Skeletal muscle tissue (tissue), 4 donors: ENCODE data around the gene LEPR. TPM values are rescaled to one million over a fixed set of nuclear protein-coding genes. Genes with fewer than 3 reads are reported as not detected.

ENCODE experiments used
- H3K27ac ChIP-seq: one replicate; pipeline ENCODE4 v1.7.0; 2013; ENCODE audit warnings: mild to moderate bottlenecking, low read depth, low read length, inconsistent platforms
- H3K27me3 ChIP-seq, 3 donors: one replicate each; pipeline ENCODE4 v1.7.0; 2013; ENCODE audit warnings: low read length in 3 of 3; ENCODE audit not compliant: control insufficient read depth in 3 of 3, insufficient read depth in 3 of 3
- H3K36me3 ChIP-seq, 3 donors: one replicate each; pipeline ENCODE4 v1.7.0; 2013; ENCODE audit warnings: low read length in 3 of 3; ENCODE audit not compliant: control insufficient read depth in 3 of 3, insufficient read depth in 3 of 3
- H3K4me1 ChIP-seq, 3 donors: one replicate each; pipeline ENCODE4 v1.7.0; 2013; ENCODE audit warnings: low read length in 3 of 3, mild to moderate bottlenecking in 3 of 3; ENCODE audit not compliant: control insufficient read depth in 3 of 3, insufficient read depth in 3 of 3
- H3K4me3 ChIP-seq, 3 donors: one replicate each; pipeline ENCODE4 v1.7.0; 2013; ENCODE audit warnings: low read length in 3 of 3
- H3K9ac ChIP-seq, 3 donors: one replicate each; pipeline ENCODE4 v1.7.0; 2013; ENCODE audit warnings: low read length in 3 of 3, mild to moderate bottlenecking in 3 of 3, moderate library complexity in 2 of 3, low read depth in 1 of 3
- H3K9me3 ChIP-seq, 3 donors: one replicate each; pipeline ENCODE4 v1.7.0; 2013; ENCODE audit warnings: low read length in 3 of 3; ENCODE audit not compliant: control insufficient read depth in 3 of 3
- total RNA-seq: library from RNA; depleted of rRNA; stranded (reverse); fragments of >200 nt; gene quantifications from one replicate; pipeline ENCODE4 v1.2.3, GENCODE V29; 2014
- donor health status: Osteomylitis.

The LEPR gene
- total RNA-seq, 1 donor from 2014 or later: 11.0 TPM

DNA sequence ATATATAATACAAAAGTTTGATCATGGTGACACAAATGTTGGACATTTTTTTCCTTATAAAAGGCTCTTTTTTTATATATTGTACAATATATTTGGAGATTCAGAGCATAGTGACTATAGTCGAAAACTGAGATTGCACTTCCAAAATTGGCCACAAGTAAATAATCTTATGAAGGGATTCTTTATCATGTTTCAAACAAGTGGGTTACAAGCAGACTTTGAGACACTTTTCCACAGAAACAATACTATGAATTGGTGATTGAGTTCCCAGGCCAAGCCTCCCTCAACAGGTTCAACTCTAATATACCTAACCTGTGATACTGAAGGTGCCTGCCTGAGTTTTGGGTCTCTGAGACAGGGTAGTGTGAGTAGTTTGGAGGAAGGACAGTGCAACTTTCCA lies 13.8 kb downstream of the LEPR start:
- Histone ChIP-seq H3K27ac (no peak overlapping the region), H3K36me3 (peaks cover 2 to 12% (median 6%) of the 10 kb centered on the region in 3 donors), H3K4me1 (no peaks in the 10 kb centered on the region)

DNA sequence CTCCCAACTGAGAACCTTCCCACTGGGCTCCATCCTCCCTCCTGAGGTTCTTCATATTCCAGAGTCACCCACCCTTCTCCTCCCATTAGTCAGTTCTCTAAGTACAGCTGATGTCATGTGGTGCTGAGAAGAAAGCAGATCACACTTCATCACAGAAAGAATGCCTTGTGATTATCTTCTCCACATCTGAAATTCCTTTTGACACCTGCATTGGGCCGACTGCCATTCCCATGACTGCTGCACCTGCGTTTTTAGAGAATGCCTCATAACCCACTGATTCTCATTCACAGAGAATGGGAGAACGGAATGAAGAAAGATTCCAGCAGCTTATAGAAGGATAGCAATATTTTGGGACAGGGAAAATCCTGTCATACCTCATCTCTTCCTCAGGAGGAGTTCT lies 14.3 kb downstream of the LEPR start:
- Histone ChIP-seq H3K9ac (no peak overlapping the region), H3K4me1 (no peaks in the 10 kb centered on the region), H3K4me3 (no peak overlapping the region), H3K27ac (no peak overlapping the region), H3K27me3 (no peaks in the 10 kb centered on the region), H3K36me3 (peaks cover 2 to 12% (median 6%) of the 10 kb centered on the region in 3 donors), H3K9me3 (no peaks in the 10 kb centered on the region)

More for the DNA sequence above, 13.8 kb downstream of the LEPR start:
- Histone ChIP-seq H3K27me3 (no peaks in the 10 kb centered on the region), H3K9me3 (no peaks in the 10 kb centered on the region), H3K4me3 (no peak overlapping the region), H3K9ac (no peak overlapping the region)

DNA sequence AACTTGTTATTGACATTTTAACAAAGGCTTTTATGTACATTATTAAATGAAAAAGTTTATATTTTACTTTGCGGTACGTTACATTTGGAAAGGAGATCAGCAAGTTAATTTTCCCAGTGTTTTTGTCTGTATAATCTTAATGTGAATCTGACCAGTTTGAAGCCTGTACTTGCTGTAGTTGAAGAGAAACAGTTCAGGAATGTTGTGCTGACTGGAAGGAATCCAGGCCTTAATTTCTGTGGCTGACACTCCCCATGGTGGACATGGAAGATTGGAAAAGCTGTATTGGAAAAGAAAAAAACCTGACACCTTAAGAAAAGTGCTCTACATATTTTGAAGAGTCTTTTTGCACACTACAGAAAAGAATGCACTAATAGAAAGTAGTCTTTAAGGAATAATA lies 15.5 kb downstream of the LEPR start:
- no peak overlapping the region for H3K27ac ChIP-seq
- peaks cover 2 to 12% (median 6%) of the 10 kb centered on the region in 3 donors for H3K36me3 ChIP-seq
- H3K4me1 ChIP-seq: no peaks in the 10 kb centered on the region
- H3K27me3 ChIP-seq: no peaks in the 10 kb centered on the region
- H3K4me3 ChIP-seq: no peak overlapping the region
- H3K9ac ChIP-seq: no peak overlapping the region
- H3K9me3 ChIP-seq: no peaks in the 10 kb centered on the region

DNA sequence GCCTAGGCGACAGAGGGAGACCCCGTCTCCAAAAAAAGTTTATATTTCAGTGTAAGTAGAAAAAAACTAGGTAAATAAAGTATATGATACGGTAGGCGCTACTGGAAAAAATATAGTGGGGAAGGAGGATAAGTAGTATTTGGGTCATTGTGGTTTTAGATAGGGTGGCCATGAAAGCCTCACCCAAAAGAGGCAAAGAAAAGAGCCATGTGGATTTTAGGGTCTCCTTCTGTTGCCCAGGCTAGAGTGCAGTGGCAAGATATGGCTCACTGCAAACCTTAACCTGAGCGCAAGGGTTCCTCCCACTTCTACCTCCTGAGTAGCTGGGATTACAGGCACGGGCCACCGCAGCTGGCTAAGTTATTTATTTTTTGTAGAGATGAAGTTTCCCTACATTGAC lies 17.1 kb downstream of the LEPR start:
- Histone ChIP-seq H3K9ac (no peak overlapping the region), H3K36me3 (peaks cover 0 to 7% (median 2%) of the 10 kb centered on the region in 3 donors), H3K27me3 (no peaks in the 10 kb centered on the region), H3K9me3 (no peaks in the 10 kb centered on the region), H3K27ac (no peak overlapping the region), H3K4me3 (no peak overlapping the region), H3K4me1 (no peaks in the 10 kb centered on the region)

DNA sequence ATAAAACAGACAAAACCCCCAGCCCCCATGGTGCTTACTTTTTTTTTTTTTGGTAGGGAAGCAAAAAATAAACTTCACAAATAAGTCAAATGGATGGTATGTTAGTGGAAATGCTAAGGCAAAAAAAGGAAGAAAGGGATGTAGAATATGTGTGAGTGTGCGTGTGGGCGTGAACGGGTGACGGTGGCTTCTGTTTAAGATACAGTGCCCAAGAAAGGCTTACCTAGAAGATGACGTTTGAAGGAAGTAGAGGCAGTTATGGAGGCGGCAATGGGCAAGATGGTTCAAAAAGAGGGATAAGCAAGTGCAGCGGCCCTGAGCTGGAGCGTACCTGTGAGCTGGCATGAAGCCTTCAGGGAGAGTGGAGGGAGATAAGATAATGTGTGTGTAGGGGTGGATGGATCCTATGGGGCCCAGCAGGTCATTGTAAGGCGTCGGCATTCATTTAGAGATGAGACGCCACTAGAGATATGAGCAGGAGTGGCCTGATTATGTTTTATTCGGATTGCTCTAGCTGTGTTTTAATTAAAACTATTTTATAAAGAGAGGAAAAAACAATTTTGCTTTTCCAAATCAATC lies 19.9 kb downstream of the LEPR start:
- Histone ChIP-seq H3K9me3 (no peaks in the 10 kb centered on the region), H3K4me3 (no peak overlapping the region), H3K4me1 (no peaks in the 10 kb centered on the region), H3K9ac (no peak overlapping the region), H3K36me3 (no peaks in the 10 kb centered on the region), H3K27me3 (no peaks in the 10 kb centered on the region), H3K27ac (no peak overlapping the region)

DNA sequence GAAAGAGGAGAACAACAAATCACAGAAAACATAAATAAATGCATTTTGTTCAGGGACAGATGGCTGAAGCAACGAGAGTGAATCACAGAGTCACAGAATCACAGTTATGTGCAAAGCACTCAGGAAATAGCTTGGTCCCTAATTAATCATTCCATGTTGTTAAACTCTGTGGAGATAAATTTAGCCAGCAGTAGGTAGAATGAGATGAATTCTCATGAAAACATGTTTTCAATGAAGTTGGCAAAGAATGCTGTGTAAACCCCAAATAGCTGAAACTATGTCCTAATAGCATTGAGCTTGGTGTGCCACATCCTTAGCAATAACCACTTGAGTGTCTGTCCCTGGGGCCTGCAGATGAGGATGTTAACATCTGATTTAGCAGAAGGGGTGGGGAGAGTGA lies 20.4 kb downstream of the LEPR start:
- Histone ChIP-seq H3K4me3 (no peak overlapping the region), H3K36me3 (no peaks in the 10 kb centered on the region), H3K9me3 (no peaks in the 10 kb centered on the region), H3K27me3 (no peaks in the 10 kb centered on the region), H3K4me1 (no peaks in the 10 kb centered on the region), H3K9ac (no peak overlapping the region), H3K27ac (no peak overlapping the region)

DNA sequence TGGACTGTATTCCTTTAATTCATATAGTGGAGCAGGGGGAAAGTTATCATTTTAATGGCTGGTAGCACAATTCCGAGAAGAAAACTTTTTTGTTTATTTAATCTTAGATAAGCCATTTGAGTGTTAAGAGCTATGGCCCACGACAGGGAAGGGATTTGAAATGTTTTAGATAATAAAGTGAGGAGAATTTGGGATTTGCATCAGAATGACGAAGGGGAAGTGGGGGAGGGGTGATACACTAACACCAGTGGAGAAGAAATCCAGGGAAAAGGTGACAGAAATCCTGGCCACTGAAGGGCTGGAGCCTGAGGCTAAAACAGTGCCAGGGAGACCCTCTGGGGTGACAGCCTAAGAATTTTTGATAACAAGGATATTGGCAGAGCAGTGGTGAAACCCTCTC lies 21.0 kb downstream of the LEPR start:
- Histone ChIP-seq H3K9me3 (no peaks in the 10 kb centered on the region), H3K27me3 (no peaks in the 10 kb centered on the region), H3K9ac (no peak overlapping the region), H3K4me3 (no peak overlapping the region), H3K27ac (no peak overlapping the region), H3K36me3 (no peaks in the 10 kb centered on the region), H3K4me1 (no peaks in the 10 kb centered on the region)

DNA sequence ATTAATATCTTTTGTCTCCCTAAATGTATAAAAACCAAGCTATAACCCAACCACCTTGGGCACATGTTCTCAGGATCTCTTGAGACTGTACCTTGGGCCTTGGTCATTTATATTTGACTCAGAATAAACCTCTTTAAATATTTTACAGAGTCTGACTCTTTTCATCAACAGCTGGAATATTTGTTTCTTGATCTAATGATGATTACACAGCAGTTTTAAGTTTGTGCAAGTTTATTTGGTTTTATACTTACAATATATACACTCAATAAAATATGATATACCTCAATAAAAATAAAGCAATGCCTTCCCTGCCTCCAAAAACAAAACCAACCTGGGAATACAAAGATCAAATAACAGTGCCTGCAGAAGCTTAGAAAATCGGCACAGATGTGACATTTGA lies 22.0 kb downstream of the LEPR start:
- Histone ChIP-seq H3K4me1 (no peaks in the 10 kb centered on the region), H3K36me3 (no peaks in the 10 kb centered on the region), H3K9me3 (no peaks in the 10 kb centered on the region)

DNA sequence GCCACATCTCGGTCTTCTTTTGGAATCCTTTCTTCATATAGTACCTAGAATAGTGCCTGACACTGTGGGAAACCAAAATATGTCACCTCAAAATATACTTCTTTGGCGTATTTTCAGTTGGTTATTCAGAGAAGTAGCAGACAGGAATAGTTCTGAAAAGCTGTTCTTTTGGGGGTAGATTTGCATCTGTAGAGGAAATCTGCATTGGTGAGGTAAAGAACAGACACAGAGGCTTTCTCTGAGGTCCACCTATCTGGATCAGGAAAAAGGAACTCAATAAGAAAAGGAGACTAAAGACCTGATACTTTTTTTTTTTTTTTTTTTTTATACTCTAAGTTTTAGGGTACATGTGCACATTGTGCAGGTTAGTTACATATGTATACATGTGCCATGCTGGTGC lies 23.2 kb downstream of the LEPR start:
- Histone ChIP-seq H3K36me3 (no peaks in the 10 kb centered on the region), H3K27ac (no peak overlapping the region), H3K9ac (no peak overlapping the region), H3K4me1 (no peaks in the 10 kb centered on the region), H3K9me3 (no peaks in the 10 kb centered on the region), H3K27me3 (no peaks in the 10 kb centered on the region), H3K4me3 (no peak overlapping the region)

More for the DNA sequence above, 22.0 kb downstream of the LEPR start:
- no peak overlapping the region for H3K4me3 ChIP-seq
- no peak overlapping the region for H3K27ac ChIP-seq
- H3K9ac ChIP-seq: no peak overlapping the region
- no peaks in the 10 kb centered on the region for H3K27me3 ChIP-seq

DNA sequence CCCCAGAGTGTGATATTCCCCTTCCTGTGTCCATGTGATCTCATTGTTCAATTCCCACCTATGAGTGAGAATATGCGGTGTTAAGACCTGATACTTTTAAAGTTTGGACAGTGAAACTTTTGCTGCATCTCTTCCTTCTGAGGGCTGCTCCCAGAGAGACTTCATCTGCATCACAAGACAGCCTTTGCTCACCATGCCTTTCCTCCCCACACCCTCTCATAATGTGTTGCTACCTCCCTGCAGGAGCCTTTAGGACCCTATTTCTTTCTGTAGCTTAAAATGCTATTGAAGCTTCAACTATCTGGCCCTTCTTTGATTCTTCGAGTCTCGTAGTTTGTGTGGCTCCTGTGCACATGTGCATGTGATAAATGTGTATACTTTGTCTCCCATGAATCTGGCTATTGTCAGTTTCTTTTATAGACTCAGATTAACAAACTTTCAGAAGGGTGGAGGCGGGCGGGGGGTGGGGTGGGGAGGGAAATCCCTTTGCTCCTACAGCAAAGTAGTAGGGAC lies 23.7 kb downstream of the LEPR start:
- Histone ChIP-seq H3K4me1 (no peaks in the 10 kb centered on the region), H3K27me3 (no peaks in the 10 kb centered on the region)

More for the DNA sequence above, 23.7 kb downstream of the LEPR start:
- H3K36me3 ChIP-seq: no peaks in the 10 kb centered on the region
- no peak overlapping the region for H3K27ac ChIP-seq
- no peak overlapping the region for H3K4me3 ChIP-seq
- no peak overlapping the region for H3K9ac ChIP-seq
- no peaks in the 10 kb centered on the region for H3K9me3 ChIP-seq
